Right forelimb (tissue), 1 donor: ENCODE data around the gene IL33.

Experiments
- DNase-seq: peaks from one replicate; pipeline ENCODE4 v3.0.0-alpha.2; 2018

IL33 gene

DNA sequence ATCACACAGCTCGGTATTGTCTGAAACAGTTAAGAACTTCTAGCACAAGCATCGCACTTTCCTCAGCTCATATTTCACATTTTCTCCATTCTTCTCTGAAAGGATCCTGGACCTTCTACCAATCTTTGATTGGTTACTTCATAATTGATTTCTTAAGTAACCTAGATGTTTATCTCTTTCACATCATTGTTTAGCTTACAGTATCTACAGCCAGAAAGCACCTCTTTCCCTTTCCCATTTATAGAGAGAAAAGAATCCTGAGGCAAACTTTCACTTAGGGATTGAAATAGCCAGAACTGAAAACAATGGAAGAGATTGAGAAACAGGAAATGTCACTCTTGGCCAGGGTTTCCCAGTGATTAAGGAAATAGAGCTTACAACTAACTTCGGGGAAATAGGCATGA, 2.5 kb downstream of the IL33 start:
- no peak for DNase-seq

DNA sequence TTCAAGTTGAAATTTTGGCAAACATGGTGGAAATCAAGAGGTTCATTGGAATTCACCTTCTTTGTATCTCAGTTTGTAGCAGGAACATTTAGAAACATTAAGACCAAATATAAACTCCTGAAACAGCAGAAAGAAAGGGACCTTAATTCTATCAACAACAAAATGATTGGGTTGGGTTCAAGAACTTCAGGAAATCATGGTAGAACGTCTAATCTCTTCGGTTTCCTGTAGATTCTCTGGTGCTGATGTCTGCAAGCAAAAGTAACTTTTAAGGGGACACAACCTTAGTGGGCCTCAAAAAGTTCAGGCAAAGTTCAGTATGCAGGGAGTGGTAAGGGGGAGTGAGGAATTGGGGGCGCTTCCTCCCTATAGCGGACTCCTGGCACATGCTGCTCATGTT, 3.4 kb downstream of the IL33 start:
- DNase-seq: no peak

DNA sequence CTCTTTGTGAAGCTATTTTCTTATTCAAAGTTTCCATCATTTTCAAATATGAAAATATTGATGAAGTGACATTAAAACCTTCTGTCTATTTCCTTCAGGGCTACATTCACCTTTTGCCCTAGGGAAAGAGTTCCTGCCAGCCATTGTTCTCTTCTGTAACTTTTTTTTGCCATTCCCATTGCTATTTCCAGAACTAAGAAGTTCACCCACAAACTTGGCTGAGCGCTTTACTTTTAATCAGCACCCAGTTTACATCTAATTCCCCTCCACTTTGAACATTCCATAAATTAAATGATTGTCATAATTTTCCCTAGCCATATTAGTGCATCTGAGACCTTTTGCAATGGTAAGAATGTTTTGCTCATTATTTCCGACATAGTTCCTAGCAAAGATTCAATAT, 4.4 kb downstream of the IL33 start:
- DNase-seq: no peak

DNA sequence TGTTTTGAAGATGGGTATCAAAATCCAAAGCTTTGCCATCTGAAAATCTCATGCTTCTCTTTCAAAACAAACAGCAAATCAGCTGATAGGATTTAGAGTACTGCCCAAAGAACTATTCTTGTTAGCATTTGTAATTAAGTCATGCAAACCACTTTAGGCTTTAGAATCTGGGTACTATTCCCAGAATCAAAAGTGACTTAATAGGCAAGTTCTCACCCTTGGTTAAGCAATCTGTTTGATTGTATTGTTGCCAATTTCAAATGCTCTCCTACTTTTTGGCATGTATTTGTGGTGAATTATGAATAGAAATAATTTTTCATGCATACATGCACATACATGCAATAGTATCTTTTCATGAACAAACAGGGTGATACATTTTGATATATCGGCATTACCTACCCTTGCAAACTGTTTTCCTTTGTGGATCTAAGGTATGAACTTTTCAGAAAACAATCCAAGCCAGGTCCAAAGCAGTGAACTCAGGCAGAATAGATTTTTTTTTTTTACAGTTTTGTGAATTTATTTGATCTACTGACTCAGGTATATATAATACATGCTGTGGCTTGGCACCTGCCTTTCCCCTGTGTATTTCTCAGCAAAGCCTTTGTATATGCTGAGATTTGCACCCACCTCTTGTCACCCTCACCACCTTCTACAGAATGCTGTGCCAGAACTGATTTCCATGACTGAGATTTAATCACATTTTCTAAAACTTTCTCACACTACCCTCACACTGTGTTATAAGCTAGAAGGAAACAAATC, 9.0 kb downstream of the IL33 start:
- DNase-seq: no peak

DNA sequence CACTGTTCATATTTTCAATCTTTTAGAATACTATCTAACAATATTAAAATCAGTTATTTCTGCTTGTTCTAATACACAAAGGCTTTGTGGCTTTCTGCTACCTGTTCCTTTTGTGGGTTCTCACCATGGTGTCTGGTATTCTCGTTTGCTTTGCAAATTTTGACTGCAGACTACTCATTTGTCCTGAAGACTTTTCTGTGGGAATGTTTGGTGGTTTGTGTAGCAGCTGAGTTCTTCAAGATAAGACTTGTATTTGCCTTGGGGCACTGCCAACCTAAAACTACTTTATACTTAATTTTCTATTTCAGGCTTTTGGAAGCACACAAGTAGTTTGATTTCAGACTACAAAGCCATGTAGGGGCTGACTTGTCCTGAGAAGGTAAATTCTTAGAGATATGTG, 11.1 kb downstream of the IL33 start:
- no peak for DNase-seq

DNA sequence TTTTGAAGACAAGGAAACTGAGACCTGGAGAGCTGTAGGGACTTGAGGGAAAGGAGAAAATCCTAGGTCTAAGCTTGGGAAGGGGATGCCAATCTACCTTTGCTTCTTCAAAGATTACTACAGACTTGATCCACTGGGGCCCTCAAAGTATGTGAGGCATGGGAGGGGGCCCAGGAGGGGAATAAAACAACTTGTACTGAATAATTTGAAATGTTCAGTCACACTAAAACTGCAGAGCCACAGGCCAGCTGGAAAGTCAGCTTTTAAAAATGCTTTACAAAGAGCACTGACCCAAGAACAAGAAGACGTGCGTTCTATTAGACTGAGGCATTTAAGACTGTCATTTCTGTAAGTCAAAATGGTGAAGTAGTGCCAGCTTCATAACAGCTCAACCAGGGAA, 13.6 kb downstream of the IL33 start:
- no peak for DNase-seq

DNA sequence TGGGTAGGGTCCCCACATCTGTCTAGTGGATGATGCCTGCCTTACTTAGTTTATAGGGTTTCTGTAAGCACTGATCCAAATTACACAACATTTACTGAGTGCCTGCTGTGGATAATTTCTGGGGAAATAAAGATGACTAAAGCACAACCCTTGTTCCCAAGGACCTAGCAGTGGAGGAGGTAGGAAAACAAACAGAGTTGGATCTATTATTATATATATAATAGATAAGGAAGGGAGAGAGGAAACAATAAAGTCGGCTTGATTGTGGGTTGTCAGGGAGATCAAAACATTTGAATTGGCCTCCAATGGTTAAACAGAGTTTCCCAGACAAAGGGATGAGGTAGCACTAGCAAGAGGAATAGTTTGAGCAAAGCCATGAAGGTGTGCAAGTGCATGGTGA, 14.0 kb downstream of the IL33 start:
- DNase-seq: no peak

DNA sequence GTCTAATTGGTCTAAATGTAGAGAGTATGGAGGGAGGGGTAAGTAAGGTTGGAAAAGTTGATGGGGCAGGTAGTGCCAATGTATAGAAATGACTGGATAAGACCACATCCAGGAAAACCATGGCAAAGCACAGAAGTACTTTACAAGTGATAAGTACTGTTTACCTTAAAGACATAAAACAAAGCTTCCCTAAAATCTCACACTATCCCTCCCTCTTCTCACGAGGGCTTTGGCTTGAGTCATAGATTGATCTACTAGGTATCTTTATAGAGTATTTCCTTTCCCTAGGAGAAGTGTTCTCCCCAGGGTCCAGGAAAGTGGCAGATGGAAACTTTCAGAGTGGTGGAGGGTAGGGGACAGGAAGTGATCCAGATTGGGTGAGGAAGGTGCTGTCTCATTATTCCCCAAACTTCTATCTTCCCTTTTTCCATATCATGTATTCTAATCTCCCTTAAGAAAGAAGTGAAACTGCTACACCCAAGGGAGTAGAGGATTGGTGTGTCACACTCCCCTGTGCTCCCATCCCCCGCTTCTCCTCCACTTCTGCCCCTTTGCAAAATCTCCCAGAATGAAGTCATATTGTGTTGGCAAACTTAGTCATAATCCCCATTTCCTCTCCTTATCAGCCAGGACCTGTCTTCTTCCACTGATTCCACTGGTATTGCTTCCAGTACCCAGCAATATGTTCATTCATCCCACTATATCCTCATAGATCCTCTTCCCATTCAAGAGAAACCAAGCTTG, 14.6 kb downstream of the IL33 start:
- DNase-seq: no peak

DNA sequence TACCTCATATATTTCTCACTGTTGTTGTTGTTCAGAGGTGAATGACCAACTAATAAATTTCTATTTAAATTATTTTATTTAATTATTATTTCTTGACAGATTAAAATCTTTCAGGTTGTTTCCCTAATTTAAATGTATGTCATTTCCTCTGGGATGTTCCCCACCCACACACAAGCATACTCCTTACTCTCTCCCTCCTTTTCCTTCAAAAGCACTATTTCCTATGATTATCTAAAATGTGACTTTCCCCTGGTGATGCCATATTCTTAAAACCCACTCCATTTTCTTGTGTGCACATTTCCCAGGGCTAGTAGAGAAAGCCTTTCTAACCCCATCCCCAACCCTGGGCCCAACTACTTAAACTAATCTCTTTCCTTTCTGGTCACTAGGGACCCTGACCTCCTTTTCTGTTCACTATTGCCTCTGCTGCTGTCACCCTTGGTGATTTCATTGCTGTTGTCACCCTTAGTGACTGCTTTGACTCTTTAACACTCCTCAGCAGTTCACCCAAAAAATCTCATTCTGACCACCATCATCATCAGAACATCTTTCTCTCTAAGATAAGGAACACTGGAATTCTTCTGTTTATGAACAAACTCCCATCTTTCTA, 16.8 kb downstream of the IL33 start:
- DNase-seq: no peak

DNA sequence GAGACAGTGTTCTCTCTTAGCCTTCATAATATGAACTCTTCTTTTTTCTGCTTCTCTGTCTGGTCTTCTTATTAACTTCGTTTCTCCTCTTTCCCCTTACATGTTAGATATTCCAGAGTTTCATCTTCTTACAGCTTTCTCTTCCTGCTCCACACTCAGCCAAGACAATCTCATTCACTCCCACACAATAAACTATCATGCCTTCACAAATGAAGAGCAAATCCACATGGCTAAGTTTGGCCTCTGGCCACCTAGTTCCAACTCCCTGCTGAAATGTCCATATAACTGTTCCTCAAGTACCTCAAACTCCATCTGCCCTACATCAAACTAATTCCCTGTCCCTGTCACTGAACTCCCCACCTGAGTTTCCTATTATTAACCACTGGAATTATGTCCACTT, 18.4 kb downstream of the IL33 start:
- DNase-seq: no peak

DNA sequence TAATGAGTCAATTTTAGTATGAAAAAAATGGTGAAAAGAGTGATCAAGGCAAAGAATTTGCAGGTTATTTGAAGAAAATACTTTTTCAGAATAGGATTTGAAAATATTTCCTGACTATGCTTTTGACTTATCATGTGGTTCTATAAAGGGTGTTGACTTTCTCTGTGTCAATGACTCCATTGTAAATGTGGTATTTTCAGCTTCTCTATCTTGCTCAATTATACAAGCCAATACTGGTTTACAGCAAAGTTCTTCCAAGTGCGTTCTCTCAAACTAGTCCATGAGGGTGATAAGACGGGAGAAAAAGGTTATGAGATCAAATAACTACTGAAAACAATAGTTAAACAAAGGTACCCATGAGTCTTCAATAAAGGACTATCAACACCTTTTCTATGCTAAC, 21.7 kb downstream of the IL33 start:
- DNase-seq: no peak

DNA sequence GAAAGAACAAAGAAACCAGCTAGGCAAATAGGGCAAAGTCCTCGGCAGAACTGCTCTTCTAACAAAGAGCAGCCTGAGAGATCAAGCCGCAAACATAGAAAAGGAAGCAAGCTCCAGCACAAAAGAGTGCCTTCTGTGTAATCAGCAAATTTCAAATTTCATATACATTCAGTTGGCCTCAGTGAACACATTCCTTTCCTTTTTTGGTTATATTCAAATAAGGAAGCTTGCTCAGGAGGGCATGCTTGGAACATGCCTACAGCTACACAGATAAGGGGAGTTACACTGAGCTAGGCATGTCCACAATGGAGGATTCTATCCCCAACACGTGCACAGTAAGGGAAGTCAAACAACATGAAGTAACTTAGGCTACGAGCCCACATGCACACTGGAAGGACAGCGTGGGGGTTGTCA, 23.4 kb downstream of the IL33 start:
- DNase-seq: no peak

DNA sequence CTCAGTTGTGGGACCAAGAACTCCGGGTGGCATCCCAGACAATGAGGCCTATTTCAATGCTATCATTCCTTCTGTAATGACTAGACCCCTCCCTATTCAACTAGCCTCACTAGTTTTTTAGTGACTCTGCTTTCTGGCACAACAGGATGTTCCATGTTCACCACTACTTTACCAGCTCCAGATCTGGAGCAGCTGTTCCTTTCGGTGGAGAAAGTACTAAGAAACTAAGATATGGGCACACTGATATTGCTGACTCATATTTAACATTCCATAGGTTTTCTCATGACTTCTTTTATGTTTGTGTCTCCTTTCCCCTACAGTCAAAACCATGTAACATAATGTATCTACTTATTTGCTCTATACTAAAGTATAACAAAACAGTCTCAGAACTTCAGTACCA, 24.1 kb downstream of the IL33 start:
- DNase-seq: no peak

DNA sequence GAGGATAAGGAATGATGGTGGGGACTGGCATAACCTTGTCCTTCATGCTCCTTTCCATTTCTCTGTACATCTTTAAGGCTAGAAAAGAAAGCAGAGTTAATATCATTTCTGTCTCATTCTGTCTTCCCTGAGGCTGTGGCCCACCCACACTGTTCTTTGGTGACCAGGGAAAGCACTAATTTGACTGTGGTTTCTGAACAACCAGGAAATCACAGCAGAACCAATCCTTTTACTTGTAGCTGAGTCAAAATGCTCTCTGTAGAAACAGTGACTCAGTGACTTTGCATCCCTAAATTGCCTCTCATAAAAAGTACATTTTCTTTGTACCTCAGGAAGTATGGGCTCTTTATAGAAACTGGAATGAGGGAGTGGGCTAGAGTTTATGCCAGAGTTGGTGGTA, 28.1 kb downstream of the IL33 start:
- no peak for DNase-seq

DNA sequence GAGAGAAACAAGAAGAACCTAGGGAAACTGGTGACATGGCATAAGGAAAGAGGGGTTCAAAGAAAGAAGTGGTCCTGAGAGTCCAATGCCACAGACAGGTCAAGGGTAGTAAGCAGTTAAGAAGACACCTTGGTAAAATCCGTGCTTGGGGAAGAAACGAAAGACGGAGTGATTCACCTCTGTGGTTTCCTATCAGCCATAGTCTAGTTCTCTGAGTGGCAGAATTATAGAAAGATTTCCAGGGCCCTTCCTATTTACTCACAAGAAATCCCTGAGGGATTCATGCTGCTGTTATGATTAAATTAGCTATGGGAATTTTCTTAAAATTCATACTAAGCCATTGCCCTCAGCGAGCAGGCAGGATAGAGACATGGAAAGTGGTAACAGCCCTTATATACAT, 31.7 kb downstream of the IL33 start:
- no peak for DNase-seq

DNA sequence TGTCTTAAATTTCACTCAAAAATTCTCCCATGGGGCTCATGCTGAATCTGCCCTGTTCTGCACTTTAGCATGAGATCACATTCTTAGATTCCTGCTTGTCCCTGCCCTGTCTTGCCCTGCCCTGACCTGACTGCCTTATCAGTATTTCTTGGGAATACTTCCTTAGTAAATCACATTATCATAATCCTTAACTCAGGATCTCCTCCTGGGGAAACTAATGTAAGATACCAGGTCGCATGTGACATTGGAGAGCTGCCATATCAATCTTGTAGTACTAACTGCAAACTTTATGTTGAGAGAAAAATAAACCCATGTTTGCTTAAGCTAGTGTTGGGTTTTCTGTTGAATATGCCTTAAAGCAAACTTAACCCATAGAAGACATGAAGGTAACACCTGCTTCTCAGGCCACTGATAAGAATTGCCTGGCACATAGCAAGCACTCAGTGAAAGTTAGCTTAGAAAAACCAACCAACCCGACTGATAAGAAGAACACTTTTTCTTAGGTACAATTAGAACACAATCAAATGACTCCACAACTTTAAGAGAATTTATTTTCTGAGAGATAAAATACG, 53.3 kb downstream of the IL33 start:
- no peak for DNase-seq

DNA sequence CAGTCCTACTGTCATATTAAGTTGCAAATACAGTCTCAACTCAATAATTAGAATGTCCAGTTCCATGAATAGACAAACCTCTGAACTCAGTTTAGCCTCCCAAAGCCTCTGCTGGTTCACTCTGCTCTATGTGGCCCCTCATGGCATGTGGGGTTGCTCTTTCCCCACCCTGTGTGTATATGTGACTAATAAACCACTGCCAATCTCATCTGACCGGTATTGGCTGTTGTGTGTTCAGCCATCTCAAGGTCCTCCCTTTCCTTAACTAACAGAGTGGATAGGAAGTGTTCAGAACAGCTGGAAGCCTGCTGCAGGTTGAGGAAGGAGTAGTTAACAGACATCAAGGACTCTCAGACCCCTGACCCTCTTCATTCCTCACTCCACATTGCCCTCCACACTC, 55.3 kb downstream of the IL33 start:
- DNase-seq: no peak

DNA sequence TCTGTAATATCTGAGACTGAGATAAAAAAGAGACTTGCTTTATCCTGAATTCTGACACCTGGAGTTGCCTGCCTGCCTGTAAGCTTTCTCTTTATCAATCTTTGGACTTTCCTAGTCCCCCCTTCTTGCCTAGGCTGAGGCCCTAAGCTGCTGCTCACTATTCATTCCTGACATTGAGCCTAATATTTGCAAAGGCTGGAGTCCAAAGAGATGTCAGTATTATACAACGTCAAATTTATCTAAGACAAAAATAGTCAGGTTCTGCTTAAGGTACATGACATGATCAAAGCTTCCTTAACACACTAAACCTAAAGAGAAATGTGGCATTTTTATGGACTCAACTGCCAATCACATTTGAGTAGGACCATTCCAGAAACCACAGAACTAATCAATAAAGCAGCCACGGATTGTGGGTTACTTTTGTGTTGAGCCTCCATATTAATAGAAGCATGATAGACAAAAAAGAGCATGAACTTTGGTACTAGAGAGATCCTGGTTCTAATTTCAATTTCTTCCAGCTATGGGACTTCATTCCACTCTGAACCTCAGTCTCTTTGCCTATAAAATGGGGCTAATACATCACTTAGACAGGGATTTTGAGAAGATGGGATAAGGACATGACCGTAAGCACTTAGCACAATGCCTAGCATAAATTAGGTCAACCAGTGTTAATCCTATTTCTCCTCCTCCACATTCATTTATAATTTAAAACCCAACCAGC, 56.1 kb downstream of the IL33 start:
- DNase-seq: no peak

DNA sequence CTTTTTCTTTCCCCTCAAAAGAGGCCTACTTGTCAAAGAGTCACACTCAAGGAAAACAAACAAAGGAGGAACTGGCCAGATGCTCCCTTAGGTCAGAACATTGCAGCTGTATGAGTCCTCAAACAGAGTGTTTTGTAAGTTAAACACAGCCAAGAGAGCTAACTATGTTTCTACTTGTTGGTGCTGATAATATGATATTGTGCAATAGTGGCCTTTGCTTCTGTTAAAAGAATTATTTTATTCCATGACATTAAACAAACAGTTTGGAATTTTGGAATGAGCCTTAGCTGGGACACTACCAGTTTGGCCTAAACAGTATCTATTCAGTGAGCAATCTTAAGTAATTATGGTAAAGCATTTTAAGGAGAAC, 56.6 kb downstream of the IL33 start:
- no peak for DNase-seq

DNA sequence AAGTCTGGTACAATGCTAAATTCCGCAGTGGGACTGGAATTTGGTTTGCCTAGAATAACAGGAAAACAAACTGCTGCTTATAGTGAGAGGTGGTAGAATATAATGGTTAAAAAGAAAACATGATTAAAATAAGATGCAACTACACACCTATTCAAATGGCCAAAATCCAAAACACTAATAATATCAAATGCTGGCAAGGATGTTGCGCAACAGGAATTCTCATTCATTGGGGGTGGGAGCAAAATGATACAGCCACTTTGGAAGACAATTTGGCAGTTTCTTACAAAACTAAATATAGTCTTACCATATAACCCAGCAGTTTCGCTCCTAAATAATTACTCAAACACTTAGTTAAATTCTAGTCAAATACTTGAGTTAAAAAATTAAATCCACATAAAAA, 61.8 kb downstream of the IL33 start:
- DNase-seq: no peak

DNA sequence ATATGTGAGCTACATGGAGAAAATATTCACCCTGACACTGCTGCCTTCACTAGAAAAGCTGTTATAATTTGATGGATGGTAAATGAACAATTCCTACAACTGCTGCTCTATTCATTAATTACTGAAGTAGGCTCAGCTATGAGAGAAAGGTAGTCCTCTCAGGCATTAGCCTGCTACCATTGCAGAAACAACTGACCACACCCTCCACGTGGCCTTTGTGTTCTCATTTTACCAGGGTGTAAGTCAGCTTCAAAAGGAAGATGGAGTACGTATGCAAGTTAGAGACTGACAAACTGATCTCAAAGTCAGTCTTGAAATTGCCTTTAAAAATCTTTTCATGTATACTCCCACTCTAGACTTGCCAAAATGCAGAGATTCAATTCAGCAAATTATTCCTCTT, 86.3 kb downstream of the IL33 start:
- no peak for DNase-seq

DNA sequence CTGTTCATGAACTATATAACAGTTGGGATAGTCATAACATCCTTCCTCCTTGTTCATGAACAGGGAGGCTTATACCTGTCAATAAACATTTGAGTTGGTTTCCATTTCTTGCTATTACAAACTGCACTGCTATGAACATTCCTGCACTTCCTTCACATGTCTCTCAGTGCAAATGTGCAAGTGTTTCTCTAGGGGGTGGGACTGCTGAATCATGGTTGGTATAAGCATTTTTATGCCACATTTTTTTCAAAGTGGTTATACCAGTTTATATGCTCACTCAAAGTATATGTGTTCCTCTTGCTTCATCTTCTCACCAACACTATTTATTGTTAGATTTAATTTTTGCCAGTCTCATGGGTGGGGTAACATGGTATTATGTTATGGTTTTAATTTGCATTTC, 86.8 kb downstream of the IL33 start:
- DNase-seq: no peak

DNA sequence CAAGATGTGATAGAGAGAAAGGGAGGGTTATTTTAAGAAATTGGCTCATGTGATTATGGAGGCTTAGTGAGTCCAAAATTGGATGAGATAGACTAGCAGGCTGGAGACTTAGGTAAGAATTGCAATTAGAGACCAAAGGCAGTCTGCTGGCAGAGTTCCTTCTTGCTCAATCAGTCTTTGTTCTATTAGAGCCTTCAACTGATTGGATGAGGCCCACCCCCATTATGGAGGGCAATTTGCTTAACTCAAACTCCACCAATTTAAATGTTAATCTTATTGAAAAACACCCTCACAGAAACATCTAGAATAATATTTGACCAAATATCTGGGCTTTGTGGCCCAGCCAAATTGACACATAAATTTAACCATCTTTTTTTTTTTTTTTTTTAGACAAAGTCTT, 88.6 kb downstream of the IL33 start:
- no peak for DNase-seq
